Panc1 (cell line): ENCODE results near the gene ABHD12.

Source experiments
- TCF7L2 ChIP-seq: IDR thresholded peaks from 2 replicates; pipeline ENCODE4 v1.6.1; 2011; ENCODE audit warnings: mild to moderate bottlenecking, low read depth, low read length, inconsistent platforms
- TF ChIP-seq, protein P1 (sequence below): fragments of 450-650 bp; IDR thresholded peaks from 2 replicates; pipeline ENCODE4 v1.5.1; 2017; ENCODE audit warnings: mild to moderate bottlenecking
- TF ChIP-seq, protein P2 (sequence below), 2 experiments: IDR thresholded peaks; 2 replicates each; pipeline ENCODE4 v1.6.1; 2011 to 2012; ENCODE audit warnings: low read depth in 2 of 2, control low read depth in 1 of 2, low read length in 1 of 2, mild to moderate bottlenecking in 1 of 2, moderate library complexity in 1 of 2; ENCODE audit not compliant: insufficient read depth in 1 of 2

DNA sequence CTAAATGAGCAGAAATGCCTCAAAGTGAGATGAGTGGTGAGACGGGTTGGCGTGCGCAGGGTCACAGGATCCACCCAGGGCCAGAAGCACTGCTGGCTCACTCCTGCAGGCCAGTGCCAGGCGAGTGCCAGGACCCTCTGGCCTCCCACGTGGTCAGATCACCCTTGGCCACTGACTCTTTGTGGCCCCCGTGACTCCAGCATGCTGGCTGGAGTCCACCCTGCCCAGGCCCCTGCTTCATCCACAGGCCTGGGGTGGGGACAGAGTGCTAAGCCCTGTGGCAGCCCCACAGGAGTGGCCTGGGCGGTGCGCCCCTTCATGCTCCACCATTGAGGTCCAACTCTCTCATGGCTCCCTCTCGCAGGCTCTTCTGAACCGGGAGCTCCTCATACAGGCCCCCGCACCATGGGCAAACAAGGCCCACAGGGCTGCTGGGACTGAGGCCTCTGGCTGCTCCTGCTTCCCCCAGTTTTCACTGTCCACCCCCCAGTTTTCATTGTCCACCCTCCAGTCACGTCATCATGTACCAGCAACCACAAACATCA is 61.6 kb downstream of the ABHD12 start:
- TF ChIP-seq, protein P1, sequence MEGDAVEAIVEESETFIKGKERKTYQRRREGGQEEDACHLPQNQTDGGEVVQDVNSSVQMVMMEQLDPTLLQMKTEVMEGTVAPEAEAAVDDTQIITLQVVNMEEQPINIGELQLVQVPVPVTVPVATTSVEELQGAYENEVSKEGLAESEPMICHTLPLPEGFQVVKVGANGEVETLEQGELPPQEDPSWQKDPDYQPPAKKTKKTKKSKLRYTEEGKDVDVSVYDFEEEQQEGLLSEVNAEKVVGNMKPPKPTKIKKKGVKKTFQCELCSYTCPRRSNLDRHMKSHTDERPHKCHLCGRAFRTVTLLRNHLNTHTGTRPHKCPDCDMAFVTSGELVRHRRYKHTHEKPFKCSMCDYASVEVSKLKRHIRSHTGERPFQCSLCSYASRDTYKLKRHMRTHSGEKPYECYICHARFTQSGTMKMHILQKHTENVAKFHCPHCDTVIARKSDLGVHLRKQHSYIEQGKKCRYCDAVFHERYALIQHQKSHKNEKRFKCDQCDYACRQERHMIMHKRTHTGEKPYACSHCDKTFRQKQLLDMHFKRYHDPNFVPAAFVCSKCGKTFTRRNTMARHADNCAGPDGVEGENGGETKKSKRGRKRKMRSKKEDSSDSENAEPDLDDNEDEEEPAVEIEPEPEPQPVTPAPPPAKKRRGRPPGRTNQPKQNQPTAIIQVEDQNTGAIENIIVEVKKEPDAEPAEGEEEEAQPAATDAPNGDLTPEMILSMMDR, result no peak
- TF ChIP-seq, protein P2, sequence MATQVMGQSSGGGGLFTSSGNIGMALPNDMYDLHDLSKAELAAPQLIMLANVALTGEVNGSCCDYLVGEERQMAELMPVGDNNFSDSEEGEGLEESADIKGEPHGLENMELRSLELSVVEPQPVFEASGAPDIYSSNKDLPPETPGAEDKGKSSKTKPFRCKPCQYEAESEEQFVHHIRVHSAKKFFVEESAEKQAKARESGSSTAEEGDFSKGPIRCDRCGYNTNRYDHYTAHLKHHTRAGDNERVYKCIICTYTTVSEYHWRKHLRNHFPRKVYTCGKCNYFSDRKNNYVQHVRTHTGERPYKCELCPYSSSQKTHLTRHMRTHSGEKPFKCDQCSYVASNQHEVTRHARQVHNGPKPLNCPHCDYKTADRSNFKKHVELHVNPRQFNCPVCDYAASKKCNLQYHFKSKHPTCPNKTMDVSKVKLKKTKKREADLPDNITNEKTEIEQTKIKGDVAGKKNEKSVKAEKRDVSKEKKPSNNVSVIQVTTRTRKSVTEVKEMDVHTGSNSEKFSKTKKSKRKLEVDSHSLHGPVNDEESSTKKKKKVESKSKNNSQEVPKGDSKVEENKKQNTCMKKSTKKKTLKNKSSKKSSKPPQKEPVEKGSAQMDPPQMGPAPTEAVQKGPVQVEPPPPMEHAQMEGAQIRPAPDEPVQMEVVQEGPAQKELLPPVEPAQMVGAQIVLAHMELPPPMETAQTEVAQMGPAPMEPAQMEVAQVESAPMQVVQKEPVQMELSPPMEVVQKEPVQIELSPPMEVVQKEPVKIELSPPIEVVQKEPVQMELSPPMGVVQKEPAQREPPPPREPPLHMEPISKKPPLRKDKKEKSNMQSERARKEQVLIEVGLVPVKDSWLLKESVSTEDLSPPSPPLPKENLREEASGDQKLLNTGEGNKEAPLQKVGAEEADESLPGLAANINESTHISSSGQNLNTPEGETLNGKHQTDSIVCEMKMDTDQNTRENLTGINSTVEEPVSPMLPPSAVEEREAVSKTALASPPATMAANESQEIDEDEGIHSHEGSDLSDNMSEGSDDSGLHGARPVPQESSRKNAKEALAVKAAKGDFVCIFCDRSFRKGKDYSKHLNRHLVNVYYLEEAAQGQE (IDR thresholded peaks at IDR 0.05; ENCODE audit: insufficient read depth in 1 of 2, low read depth in 2 of 2, low read length in 1 of 2), result no peak
- TF ChIP-seq TCF7L2, result no peak
